ENCODE measurements around the gene LGALS9B.
"Not testable (repeated sequence)": the region's sequence is repeated elsewhere in the genome, so short reads cannot be mapped to it uniquely, and the experiment has no call there.

LGALS9B gene

DNA sequence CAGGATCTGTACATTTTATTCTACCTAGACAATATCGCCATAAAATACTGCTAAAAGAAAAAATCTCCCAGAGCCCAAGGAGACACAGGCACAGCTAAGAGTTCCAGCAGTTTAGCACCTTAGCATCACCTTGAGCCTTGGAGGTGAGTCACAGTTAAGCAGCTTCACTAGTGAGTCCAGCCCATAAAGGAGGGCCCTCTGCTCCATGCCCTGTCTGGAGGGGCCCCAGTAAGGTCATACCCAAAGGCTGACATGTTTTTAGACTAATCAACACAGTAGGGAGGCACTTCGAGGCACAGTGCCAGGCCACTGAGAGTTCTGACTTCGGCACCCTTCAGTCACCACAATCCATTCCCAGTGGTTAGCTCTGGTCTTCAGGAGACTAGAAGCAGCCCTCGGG lies 2.6 kb upstream of the LGALS9B start:
- not testable (repeated sequence) for DNase-seq (ENCODE audit: insufficient read length, low spot score)

DNA sequence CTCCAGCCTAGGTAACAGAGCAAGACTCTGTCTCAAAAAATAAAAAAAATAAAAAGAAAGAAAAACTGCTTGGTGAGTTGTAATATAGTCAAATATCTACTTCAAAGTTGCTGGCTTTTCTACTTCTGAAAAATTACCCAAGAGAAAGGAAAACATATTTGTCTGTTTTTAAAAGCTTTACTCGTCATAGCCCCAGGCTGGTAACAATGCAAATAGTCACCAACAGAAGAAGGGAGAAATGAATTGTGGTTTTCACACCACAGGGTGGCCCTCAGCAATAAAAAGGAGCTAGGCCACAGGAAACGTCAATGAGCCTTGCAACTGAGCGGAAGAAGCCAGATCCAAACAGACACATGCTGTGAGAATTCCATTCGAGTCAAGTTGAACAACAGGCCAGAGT lies 1.8 kb upstream of the LGALS9B start:
- FAIRE-seq; DNase-seq (ENCODE audit: insufficient read length, low spot score): not testable (repeated sequence)

More for the DNA sequence above, 2.6 kb upstream of the LGALS9B start:
- not testable (repeated sequence) for FAIRE-seq

DNA sequence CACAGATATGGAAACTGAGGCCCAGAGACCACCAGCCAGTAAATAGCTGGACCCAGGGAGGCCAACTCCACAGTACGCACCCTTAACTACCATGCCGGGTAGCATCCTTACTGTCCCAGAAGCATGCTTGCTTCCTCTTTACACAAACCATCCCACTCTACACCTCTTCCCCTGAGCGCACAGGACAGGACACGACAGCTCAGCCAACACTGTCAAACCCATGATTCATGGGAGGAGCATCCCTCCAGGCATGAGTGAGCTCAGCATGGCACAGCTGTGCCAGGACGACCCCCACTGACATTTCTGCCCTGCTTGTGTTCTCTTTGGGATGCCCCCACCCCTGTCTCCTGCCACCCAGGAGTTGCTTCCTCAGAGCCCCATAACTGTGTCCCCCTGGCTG lies 340 bp downstream of the LGALS9B start:
- DNase-seq (ENCODE audit: insufficient read length, low spot score); FAIRE-seq: not testable (repeated sequence)

DNA sequence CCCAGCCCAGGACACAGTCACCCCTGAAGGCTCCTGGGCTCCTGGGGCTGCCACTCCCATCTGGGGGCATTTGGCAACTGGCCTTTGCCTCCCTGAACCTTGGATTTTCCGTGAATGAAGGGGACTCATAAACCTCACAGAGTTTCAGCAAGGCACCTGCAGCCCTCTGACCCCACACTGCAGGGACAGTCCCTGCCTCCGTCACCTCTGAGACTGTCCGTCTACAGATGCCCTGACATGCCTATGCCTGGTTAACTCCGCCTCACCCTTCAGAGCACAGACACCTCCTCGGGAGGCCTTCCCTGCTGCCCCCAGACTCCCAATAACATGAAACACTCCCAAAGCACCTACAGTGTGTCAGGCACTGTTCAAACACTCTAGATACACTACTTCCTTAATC lies 786 bp downstream of the LGALS9B start:
- DNase-seq (ENCODE audit: insufficient read length, low spot score); FAIRE-seq: not testable (repeated sequence)

GRCh38 chr17:20465535-20465934 lies 1.8 kb downstream of the LGALS9B start:
- DNase-seq (ENCODE audit: insufficient read length, low spot score); FAIRE-seq: not testable (repeated sequence)

DNA sequence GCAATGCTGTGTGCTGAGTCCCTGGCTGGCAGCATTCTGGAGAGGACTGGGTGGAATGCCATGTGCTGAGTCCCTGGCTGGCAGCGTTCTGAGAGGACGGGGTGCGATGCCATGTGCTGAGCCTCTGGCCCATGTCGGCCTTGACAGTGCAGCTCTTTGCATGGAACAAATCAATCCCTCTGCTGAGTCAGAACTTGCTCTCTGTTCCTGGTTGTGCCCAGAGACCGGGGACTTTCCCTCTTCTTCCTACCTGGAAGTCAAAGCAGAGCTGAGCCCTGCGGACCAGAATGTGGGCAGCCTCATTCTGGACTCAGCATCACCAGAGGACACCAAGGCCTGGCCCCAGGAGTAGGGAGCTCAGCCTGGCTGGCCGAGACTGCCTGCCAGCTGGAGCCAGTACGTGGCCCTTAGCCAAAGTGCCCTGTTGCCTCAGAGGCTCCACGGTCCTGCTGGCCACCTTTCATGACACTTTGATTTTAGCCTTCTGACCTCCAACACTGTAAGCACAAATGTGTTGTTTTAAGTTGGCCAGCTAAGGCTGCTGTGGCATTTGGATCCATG lies 2.4 kb downstream of the LGALS9B start:
- DNase-seq (ENCODE audit: insufficient read length, low spot score); FAIRE-seq: not testable (repeated sequence)

DNA sequence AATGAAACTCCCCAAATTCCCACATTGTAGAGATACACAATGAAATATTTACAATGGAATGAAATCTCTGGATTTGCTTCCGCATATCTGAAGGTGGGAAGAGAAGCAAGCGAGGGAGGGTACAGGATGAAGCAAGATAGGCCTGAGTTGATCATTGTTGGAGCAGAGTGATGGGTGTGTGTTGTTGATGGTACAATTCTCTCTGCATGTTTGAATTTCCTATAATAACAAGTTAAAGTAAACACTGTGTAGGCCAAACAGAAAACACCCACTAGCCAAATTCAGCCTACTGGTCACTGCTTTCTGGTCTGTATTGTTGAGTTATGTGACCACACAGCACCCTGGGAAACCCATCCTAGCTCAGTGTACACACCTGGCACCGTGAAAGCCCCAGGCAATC lies 5.2 kb downstream of the LGALS9B start:
- DNase-seq (ENCODE audit: insufficient read length, low spot score); FAIRE-seq: not testable (repeated sequence)

DNA sequence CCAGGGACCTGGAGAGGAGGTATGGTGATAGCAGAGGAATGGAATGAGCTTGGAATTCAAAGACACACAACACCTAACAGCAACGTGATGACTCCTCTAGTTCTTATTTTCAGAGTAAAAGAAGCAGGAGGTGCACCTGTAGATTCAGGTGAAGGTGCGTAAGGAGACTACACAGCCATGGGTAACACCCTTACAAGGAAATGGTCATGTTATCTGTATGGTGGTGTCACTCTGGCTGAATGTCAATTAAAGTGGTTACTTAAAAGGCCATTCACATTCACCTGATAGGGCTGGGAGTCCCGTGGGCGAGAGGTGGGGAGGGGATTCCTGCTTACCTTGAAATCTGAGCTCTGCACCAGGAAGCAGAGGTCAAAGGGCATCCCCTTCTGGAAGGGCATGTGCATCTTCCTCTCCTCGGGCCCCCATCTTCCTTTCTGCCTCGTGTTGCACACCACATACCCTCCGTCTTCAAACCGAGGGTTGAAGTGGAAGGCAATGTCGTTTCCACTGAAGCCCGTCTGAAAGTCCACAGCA lies 9.4 kb downstream of the LGALS9B start:
- peak; percentile 14 for FAIRE-seq

GRCh38 chr17:20455106-20455505 lies 12.2 kb downstream of the LGALS9B start:
- not testable (repeated sequence) for FAIRE-seq

More for the DNA sequence above, 9.4 kb downstream of the LGALS9B start:
- not testable (repeated sequence) for DNase-seq (ENCODE audit: insufficient read length, low spot score)

GRCh38 chr17:20453820-20454434 lies 13.4 kb downstream of the LGALS9B start:
- not testable (repeated sequence) for FAIRE-seq; DNase-seq (ENCODE audit: insufficient read length, low spot score)

More at GRCh38 chr17:20455106-20455505, 12.2 kb downstream of the LGALS9B start:
- not testable (repeated sequence) for DNase-seq (ENCODE audit: insufficient read length, low spot score)

- not testable (repeated sequence) for DNase-seq (ENCODE audit: insufficient read length, low spot score)
- peak; percentile 94 for FAIRE-seq
Measured at GRCh38 chr17:20450852-20451251, 16.5 kb downstream of the LGALS9B start.

DNA sequence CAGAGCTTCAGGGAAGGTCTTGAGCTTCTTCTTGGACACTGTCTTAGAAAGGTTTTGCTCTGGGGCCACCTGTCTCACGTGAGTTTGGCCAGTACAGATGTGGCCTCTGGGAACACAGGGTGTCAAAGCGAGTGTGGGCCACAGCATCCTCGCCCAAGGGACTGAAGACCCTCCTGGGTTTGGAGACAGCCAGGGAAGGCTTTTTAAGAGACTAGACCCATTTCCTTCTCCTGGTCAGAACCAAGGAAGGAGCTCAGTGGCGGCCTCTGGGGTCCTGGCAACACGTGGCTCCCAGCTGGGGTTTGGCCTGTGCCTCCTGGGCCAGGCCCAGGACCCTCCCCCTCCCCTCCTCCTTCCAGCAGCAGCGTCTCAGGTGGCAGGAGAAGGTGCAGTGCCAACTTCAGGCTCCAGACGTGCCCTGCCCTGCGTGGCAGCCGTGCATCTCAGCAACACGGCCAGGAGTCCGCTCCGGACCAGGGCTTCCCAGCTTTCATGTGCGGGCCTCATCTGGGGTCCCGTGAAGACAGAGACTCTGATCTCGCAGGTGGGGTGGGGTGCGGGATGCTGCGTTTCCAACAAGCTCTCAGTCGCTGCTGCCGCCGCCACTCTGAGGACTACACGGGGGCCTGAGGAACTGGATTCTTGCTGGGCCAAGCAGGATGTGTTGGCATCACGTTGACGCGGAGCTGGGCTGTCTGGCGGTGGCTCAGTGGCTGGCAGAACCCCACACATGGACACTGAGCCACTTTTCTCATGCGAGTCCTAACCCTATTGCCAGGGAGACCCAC lies 19.6 kb downstream of the LGALS9B start:
- DNase-seq (ENCODE audit: insufficient read length, low spot score); FAIRE-seq: not testable (repeated sequence)

DNA sequence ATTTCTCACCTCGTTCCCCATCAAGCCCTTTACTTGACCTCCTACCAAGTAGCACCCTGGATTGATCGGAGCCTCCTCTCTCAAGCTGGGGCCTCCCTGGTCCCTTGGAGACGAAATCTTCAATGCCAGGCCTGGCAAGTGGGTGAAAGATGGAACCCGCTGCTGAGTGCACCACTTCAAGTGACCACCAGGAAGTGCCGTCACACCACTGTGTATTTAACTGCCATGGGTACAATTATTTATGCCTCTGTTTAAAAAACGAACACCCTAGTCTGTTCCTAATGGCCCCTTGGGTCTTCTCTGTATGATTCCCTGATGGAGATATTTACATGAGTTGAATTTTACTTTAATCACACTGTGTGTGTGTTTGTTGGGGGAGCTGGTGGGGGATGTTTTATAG lies 20.4 kb downstream of the LGALS9B start:
- FAIRE-seq = peak; percentile 4
- not testable (repeated sequence) for DNase-seq (ENCODE audit: insufficient read length, low spot score)

GRCh38 chr17:20444581-20445236 lies 22.6 kb downstream of the LGALS9B start:
- DNase-seq (ENCODE audit: insufficient read length, low spot score); FAIRE-seq: not testable (repeated sequence)

DNA sequence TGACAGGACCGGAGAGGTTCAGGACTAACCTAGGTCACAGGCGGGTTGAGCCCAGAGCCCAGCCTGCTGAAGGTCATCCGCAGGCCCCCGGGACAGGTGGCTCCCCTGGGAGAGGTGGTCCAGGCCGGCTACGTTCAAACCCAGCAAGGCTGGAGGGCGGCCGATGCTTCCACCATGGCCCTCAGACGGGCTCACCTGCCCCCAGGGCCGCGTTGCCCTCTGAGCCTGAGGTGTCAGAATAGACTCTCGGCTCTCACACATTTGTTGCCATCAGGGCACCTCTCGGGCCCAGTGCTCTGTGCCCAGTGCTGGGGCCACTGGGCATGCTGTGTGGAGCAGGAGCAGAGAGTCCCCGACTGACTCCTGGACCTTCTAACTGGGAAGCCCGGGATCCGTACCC lies 23.2 kb downstream of the LGALS9B start:
- not testable (repeated sequence) for DNase-seq (ENCODE audit: insufficient read length, low spot score); FAIRE-seq

GRCh38 chr17:20443632-20444031 lies 23.7 kb downstream of the LGALS9B start:
- not testable (repeated sequence) for DNase-seq (ENCODE audit: insufficient read length, low spot score); FAIRE-seq

- not testable (repeated sequence) for DNase-seq (ENCODE audit: insufficient read length, low spot score); FAIRE-seq
Measured at GRCh38 chr17:20440665-20441064, 26.7 kb downstream of the LGALS9B start.

GRCh38 chr17:20435166-20435565 lies 32.2 kb downstream of the LGALS9B start:
- not testable (repeated sequence) for DNase-seq (ENCODE audit: insufficient read length, low spot score); FAIRE-seq

- not testable (repeated sequence) for DNase-seq (ENCODE audit: insufficient read length, low spot score); FAIRE-seq
Measured at GRCh38 chr17:20433382-20433781, 34.0 kb downstream of the LGALS9B start.

GRCh38 chr17:20427264-20427663 lies 40.1 kb downstream of the LGALS9B start:
- not testable (repeated sequence) for DNase-seq (ENCODE audit: insufficient read length, low spot score); FAIRE-seq
